Measurements from ENCODE around the gene RAC3. TPM values are rescaled to one million over a fixed set of nuclear protein-coding genes. Genes with fewer than 3 reads are reported as not detected.

Gene RAC3
- total RNA-seq, 1 experiment from 2014 or later: 84.8 TPM

DNA sequence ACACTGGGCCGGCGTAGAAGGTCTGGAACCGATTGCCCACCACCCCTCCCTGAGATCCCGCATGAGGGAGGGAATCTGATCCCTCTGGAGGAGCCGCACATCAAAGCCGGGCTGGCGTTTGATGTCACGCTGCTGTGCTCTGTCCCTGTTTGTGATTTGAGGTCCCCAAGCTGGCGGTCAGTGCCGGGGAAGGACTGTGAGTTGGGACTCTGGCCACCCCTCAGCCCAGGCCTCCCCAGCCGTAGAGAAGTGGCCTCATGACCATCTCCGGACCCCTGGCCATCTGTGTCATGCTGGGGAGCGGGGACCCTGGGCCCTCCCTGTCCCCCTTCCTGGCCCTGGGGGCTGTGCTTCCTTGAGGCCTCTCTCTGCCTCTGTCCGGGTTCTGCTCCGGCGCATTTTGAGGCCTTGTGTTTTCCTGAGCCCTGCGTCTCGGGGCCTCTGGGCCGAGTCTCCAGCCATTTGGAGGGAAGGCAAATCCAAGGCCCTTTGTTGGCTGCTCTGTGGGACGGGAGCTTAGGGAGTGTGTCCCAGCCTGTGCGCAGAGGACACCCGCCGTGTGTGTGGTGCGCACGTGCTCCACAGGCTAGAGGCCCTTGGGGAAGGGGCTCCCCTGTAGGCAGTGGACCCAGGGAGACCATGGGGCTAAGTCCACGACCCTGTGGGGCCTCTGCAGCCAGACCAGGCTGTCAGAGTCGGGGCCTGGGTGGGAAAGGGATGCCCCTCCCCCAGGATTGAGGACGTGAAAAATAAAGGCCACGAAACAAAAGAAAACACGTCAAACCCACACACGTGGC, 39.0 kb upstream of the RAC3 start:
- Mint-ChIP-seq H3K4me3 (no peak overlapping the region; a peak in 1 of 5 replicates), H3K9me3 (no peaks in the 10 kb centered on the region), H3K36me3 (ENCODE audit: insufficient read depth in 1 of 3, low read depth in 3 of 3) (peaks cover 0 to 24% (median 18%) of the 10 kb centered on the region in 3 experiments; a peak in 6 of 7 replicates), H3K4me1 (peaks cover 21 to 37% of the 10 kb centered on the region in 2 experiments), H3K27ac (peak overlapping the region in 1 of 3 experiments; percentile 82; a peak in 1 of 7 replicates), H3K27me3 (ENCODE audit: low read depth) (no peaks in the 10 kb centered on the region)
- Histone ChIP-seq H3K4ac (ENCODE audit: low read depth, low read length) (no peak overlapping the region), H2BK120ac (ENCODE audit: low read depth, low read length, poor library complexity, severe bottlenecking) (no peak overlapping the region), H3K79me1 (ENCODE audit: insufficient read depth, low read depth, low read length, poor library complexity, severe bottlenecking) (no peaks in the 10 kb centered on the region), H3K27me3 (ENCODE audit: insufficient read depth, low read length) (no peaks in the 10 kb centered on the region), H3K9ac (ENCODE audit: extremely low read depth, insufficient read length, low read length) (no peak overlapping the region), H3K9me3 (ENCODE audit: control insufficient read depth, low read depth, low read length) (no peaks in the 10 kb centered on the region), H3K23ac (ENCODE audit: insufficient read length, low read depth, low read length) (no peak overlapping the region), H2BK12ac (ENCODE audit: insufficient read length, low read depth, low read length) (no peak overlapping the region), H3K23me2 (ENCODE audit: insufficient read length, low read depth, low read length, poor library complexity, severe bottlenecking) (no peaks in the 10 kb centered on the region), H3K56ac (ENCODE audit: insufficient read length, low read depth, low read length) (no peak overlapping the region), H4K20me1 (ENCODE audit: control insufficient read depth, insufficient read depth, insufficient read length) (no peaks in the 10 kb centered on the region), H3T11ph (ENCODE audit: low read length) (no peak overlapping the region), H4K5ac (ENCODE audit: insufficient read length, low read depth, low read length) (no peak overlapping the region), H2BK5ac (ENCODE audit: insufficient read length, low read length) (no peak overlapping the region), H4K91ac (ENCODE audit: insufficient read length, low read depth, low read length) (no peak overlapping the region), H3K27ac (ENCODE audit: insufficient read length, low read depth, low read length) (no peak overlapping the region), H2AFZ (ENCODE audit: low read length) (no peak overlapping the region), H3K14ac (ENCODE audit: insufficient read depth, low read length) (no peak overlapping the region), H2AK5ac (ENCODE audit: insufficient read length, low read length) (no peak overlapping the region), H3K79me2 (ENCODE audit: insufficient read depth, low read length) (no peaks in the 10 kb centered on the region; the same call in 1 of the 2 replicates), H2BK20ac (ENCODE audit: low read depth, low read length, poor library complexity, severe bottlenecking) (no peak overlapping the region), H3K4me1 (ENCODE audit: insufficient read depth, low read length) (no peaks in the 10 kb centered on the region; the same call in 1 of the 2 replicates), H4K8ac (replicated peaks; ENCODE audit: insufficient read length, low read depth, low read length) (no peak overlapping the region), H2BK15ac (ENCODE audit: low read depth, low read length) (no peak overlapping the region), H3K18ac (ENCODE audit: insufficient read length, low read depth, low read length) (peak overlapping the region; percentile 24), H3K4me2 (ENCODE audit: insufficient read depth, insufficient read length, low read length) (no peak overlapping the region)
- no peak for TF ChIP-seq CTCF (conservative IDR thresholded peaks at IDR 0.05)
- DNase-seq: no peak
- no CpG with 5 or more reads among the region's 31 CpGs for WGBS (ENCODE audit: extremely low coverage, insufficient read length, low lambda C conversion rate)

All from H9 (cell line).